ENCODE results near the gene ALX4.

ALX4 gene

DNA sequence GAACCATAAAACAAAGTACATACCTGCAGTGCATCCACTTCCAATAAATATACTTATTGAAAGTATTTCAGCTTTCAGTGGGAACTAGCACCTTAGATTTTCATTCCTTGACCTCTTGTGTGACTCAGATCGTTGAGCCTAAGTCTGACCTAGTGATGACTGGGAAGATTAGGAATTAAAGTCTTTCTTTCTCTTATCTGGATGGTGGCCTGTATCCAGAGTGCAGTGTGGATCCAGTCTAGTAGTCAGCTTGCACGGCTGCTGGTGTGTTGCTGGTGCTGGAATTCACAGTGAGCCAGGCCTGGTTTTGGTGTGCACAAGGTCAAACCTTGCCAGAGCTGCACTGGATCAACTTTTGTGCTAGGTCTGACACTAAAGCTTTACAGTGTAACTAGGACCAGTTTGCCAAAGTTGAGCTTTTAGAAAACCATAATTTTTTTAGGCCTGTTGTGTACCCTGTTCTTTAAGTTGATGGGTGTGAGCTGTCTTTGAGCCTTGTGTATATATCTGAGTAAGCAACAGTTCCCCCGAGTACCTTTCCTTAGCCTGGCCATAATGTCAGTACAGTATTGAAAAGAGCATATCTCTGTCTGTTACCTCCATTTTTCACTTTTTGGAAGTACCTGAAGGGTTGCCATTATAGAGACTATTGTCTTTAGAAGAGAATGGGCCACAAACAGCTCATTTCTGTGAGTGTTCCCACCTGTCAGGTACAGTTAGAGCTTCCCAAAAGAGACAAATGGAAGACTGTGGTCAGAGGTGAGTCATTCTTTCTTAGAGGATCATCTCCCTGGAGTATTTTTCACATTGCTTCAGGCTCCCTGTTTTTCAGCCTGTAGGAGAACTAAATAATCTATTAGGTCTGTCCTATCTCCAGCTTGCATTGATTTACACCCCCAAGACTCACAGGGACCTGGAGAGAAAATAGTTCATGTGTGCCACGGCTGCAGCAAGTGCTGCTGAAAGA lies 89.8 kb downstream of the ALX4 start:
- DNase-seq (ENCODE audit: insufficient read length, low spot score) (no peak), FAIRE-seq (no peak)

DNA sequence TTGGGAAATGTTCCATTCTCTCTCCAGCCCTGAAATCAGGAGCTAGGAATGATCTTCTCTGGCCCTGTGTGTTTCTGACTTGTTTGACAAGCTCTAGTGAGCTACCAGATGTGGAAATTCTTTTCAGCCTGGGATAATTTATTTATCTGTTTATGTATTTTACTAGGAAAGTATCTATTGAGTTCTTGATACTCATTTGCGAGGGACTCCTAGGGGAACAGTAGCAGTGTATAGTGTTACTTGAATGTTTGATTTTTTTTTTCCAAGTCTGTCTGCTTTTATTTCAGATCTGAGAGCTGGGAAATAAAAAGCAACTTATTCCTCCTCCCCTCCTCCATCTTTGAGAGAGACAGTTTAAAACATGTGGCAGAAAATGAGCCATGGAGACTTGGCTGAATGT lies 92.5 kb downstream of the ALX4 start:
- no peak for DNase-seq (ENCODE audit: insufficient read length, low spot score)
- no peak for FAIRE-seq

DNA sequence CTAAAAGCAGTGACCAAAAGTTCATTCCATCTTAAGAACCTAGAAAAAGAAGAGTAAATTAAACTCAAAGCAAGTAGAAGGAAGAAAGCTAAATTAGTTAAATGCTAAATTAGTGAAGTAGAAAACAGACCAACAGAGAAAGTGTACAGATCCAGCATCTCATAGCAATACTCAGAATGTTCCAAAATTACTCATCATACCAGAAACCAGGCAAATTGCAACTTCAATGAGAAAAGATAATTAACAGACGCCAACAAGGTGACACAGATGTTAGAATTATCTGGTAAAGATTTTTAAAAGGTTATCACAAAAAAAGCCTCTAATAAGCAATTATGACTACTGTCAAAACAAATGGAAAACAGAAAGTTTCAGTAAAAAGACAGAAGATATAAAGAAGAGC lies 96.8 kb downstream of the ALX4 start:
- no peak for DNase-seq (ENCODE audit: insufficient read length, low spot score)
- no peak for FAIRE-seq

DNA sequence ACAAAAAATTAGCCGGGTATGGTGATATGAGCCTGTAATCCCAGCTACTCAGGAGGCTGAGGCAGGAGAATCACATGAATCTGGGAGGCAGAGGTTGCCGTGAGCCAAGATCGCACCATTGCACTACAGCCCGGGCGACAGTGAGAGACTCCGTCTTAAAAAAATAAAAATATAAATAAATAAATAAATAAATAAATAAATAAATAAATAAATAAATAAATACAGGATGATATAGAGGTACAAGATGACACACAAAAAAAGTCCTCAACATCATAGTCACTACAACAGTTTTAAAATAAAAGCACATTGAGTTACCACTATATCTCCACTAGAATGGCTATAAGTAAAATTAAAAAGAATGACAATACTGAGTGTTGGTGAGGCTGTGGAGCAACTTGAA lies 97.8 kb downstream of the ALX4 start:
- no peak for FAIRE-seq

More for the DNA sequence above, 97.8 kb downstream of the ALX4 start:
- DNase-seq (ENCODE audit: insufficient read length, low spot score), result no peak

All from GM19239 (cell line).